T-helper 1 cell treated with Interleukin-12 subunit alpha and Interleukin-12 subunit beta and Interleukin-4 antibody, amounts not matched to agents 30 ng/mL and 1 ng/mL, for 36 hours (primary cell): ENCODE results near the gene TMEM255B. TPM values are rescaled to one million over a fixed set of nuclear protein-coding genes. Genes with fewer than 3 reads are reported as not detected.
"Not testable (repeated sequence)": the region's sequence is repeated elsewhere in the genome, so short reads cannot be mapped to it uniquely, and the experiment has no call there.

ENCODE experiments used
- intact Hi-C: fragments of 100-400 bp; cut with micrococcal nuclease; formaldehyde crosslinking; loops from one replicate; pipeline ENCODE4 v1.15.1; 2024
- total RNA-seq: library from RNA; stranded (reverse); gene quantifications from 2 replicates; pipeline ENCODE4 v1.2.3, GENCODE V29; 2022

Gene TMEM255B
- total RNA-seq, 1 donor from 2014 or later: 2.3 TPM

DNA sequence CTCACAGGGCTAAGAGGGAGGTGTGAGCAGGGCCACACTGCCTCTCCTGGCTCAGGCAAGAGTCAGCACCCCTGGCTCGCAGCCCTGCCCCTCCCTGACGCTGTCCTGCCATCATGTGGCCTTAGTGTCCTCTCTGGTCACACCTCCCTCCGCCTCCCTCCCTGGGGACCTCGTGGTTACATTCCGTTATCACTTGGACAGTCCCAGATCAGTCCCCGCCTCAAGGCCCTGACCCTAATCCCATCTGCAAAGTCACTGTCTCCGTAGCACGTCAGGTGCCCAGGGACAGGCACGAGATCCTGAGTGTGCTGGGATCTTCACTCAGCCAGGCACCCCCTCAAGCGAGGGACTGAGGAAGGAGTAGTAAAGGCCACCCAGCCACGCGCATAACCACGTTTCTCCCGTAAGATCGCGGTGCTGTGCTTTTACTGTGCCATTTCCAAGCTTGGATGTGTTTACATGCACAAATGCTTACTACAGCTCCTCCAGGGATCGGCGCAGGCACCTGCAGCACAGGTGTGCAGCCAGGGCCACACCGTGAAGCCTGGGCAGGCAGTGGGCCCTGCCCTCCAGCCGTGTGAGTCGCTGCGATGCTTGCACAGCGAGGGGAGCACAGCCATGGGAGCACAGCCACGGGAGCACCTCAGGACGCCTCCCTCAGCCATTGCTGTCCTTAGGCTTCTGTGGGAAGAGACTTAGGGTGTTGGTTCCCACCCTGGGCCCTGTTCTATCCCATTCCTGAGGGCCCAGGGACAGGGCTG lies 10.7 kb upstream of the TMEM255B start:
- intact Hi-C loops: no loop called here

DNA sequence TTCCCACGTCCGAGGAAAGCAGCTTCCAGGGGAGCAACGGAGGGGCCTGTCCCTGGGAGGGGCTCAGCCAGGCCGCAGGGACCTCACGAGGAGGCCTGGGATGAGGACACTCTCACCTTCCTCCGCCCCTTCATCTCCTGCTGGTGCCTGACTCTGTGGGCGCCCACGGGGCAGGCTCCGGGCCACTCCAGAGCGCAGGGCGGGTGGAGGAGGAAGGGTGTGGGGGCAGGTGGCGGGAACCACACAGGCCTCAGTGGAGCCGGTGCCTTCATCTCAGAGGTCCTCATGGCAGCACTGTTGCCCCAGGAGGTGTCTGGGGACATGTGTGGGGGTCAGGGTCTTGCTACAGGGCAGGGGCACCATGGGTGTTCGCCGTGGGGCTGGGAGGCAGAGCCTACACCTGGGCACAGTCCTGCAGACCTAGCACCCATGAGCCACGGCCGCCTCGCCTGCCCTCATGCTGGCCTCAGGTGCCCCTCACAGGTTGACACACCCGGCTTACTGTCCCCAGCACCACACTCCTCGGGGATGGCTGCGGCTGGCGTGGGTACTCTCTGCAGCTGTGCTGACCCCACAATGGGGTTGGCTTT lies 10.1 kb upstream of the TMEM255B start:
- intact Hi-C loops: no loop called here

DNA sequence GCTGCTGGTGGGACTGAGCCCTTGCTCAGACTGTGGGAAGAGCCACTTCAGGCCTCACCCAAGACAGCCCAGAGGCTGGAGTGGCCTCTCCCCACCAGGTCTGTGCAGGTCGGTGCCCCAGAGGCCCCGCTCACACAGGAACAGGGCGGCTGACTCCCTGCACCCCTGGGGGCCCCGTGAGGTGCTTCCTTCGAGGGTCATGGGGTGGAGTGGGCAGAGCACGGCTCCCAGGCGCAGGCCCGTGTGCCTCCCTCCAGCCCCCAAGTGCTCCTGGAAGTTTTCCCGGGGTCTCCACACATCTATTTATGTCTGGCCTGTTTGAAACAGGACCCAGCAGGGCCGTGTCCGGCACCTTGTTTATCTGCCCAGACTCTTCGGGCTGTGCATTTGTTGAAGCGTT lies 9.5 kb upstream of the TMEM255B start:
- intact Hi-C loops: no loop called here

DNA sequence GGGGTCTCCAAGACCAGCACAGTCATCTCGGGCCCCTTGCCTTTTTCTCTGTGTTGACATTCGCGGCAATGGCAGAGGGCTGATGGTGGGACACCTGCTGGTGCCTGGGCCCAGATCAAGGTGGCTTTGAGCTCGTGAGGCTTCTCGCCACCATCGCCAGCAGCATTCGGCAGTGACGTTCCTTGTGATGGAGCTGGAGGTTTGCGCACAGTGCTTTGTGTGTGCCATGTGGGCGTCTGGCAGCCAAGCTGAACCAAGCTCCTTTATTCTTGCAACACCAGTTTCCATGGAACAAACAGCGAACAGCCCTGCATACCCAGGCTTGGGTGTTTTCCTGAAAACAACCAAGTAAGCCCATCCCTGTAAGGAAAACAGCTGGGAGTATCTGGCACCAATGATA lies 9.1 kb upstream of the TMEM255B start:
- intact Hi-C loops: no loop called here

DNA sequence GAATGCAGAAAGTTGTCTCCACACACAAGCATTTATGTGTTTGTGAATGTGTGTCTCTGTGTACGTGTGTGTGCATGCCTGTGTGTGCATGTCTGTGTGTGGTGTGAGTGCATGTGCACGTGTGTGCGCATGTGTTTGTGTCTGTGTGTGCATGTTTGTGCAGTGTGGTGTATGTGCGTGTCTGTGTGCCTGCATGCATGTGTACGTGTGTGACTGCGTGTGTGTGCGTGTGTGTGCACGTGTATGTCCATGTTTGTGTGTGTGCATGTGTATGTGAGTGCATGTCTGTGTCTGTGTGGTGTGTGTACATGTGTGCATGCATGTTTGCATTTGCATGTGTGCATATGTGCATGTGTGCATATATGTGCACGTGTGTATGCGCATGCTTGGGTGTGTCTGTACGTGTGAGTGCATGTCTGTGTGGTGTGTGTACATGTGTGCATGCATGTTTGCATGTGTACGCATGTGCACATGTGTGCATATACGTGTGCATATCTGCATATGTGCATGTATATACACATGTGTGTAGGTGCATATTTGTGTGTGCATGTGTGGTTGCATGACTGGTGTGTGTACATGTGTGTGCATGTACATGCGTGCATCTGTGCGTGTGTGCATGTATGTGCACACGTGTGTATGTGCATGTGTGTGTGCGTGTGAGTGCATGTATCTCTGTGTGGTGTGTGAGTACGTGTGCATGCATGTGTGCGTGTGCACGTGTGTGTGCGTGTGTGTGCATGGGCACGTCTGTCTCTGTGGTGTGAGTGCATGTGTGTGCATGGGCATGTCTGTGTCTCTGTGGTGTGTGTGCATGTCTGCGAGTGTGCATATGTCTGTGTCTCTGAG lies 8.2 kb upstream of the TMEM255B start:
- intact Hi-C loops: no loop called here

DNA sequence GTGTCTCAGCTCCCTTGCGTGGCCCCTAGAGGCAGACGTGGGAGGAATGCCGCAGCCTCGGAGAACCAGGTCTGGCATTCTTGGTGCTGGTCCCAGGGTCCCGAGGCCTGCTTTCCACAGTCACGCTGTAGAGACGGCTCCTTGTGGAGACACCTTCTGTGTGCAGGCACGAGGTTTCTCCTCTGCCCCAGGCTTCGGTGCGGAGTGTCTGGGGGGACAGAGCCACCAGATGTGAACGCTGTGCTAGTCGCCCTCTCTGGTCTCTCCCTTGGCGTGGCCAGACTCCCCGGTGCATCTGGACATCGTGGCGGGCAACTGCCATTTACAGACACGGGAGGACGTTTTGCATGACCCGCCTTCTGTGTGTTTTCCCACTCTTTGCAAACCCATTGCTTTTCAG lies 7.5 kb upstream of the TMEM255B start:
- intact Hi-C loops: no loop called here

DNA sequence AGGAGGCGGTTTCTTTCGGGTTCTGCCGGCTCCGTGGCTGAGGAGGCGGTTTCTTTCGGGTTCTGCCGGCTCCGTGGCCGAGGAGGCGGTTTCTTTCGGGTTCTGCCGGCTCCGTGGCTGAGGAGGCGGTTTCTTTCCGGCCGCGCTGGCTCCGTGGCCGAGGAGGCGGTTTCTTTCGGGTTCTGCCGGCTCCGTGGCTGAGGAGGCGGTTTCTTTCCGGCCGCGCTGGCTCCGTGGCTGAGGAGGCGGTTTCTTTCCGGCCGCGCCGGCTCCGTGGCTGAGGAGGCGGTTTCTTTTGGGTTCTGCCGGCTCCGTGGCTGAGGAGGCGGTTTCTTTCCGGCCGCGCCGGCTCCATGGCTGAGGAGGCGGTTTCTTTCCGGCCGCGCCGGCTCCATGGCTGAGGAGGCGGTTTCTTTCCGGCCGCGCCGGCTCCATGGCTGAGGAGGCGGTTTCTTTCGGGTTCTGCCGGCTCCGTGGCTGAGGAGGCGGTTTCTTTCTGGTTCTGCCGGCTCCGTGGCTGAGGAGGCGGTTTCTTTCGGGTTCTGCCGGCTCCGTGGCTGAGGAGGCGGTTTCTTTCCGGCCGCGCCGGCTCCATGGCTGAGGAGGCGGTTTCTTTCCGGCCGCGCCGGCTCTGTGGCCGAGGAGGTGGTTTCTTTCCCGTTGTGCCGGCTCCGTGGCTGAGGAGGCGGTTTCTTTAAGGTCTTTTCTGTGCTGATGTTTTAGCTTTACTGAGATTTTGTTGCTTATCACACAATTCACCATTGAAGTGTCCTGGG lies 6.6 kb upstream of the TMEM255B start:
- intact Hi-C loops: not testable (repeated sequence)

DNA sequence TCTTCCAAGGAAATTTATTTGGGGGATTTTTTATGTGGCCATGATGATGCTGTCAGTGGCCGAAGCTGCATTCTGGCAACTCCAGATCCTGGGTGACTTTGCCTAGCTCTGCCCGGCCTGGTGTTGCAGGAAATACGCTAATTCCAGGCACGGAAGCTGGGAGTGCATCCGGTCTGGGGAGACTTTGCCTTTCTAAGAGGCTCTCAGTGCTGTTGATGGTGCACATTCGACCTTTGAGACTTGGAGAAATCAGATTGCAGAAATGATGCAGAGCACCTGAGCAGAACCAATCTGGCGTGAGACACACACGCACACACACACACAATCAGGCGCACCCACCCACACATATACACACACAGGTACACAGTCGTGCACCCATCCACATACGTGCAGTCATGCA lies 5.9 kb upstream of the TMEM255B start:
- intact Hi-C loops: no loop called here

DNA sequence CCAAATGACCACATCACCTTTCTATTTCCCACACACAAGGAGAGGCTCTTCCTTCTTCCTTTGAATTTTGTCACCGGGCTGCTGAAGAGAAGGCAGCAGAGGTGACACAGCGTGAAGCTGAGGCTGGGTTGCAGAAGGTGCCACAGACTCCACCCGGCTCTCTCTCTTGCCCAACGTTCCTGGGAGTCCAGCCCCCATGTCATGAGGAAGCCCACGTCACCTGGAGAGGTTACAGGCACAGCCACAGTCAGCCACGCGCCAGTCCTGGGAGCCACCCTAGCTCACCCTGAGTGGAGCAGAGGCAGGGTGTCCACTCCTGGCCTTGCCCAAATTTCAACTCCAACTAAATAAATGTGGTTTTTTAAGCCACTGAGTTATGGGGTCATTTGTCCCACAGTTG lies 4.8 kb upstream of the TMEM255B start:
- intact Hi-C loops: no loop called here

DNA sequence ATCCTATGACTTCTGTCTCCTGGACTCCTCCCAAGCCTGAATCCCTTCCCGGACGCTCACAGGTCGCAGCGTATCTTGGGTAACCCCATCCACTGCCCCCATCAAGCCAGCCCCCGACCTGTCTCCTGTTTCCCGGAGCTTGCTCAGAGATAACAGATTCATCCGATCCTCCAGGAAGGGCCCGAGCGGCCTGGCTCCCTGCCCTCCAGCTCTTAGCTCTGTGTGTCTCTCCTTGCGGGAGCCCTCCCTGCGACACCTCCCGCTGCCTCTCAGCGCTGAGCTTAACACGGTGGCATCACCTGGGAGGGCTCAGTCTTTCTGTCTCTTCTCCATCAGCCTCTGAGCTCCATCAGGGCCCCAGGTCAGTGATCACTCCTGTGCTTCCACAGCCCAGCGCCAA lies 4.3 kb upstream of the TMEM255B start:
- intact Hi-C loops: no loop called here

DNA sequence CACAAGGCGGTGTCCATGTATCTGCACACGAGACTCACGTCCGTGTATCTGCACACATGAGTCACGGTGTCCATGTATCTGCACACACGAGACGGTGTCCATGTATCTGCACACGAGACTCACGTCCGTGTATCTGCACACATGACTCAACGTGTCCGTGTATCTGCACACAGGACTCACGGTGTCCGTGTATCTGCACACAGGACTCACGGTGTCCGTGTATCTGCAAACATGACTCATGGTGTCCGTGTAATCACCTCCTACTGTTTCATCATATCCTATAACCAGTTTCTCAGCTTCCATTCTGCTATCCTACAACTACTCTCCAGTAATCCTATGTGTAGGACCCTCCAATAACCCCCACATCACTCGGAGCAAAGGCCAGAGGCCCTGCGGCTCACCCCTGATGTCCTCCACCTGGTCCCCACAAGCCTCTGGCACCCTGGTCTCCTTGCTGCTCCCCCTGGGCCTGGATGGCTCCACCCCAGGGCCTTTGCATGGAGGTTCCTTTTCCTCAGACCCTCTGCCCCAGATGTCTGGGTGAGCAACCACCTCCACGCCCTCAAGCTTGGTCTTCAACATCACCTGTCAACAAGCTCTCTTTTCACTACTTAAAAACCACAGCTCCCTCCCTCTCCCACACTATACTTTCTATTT lies 2.5 kb upstream of the TMEM255B start:
- intact Hi-C loops: no loop called here

DNA sequence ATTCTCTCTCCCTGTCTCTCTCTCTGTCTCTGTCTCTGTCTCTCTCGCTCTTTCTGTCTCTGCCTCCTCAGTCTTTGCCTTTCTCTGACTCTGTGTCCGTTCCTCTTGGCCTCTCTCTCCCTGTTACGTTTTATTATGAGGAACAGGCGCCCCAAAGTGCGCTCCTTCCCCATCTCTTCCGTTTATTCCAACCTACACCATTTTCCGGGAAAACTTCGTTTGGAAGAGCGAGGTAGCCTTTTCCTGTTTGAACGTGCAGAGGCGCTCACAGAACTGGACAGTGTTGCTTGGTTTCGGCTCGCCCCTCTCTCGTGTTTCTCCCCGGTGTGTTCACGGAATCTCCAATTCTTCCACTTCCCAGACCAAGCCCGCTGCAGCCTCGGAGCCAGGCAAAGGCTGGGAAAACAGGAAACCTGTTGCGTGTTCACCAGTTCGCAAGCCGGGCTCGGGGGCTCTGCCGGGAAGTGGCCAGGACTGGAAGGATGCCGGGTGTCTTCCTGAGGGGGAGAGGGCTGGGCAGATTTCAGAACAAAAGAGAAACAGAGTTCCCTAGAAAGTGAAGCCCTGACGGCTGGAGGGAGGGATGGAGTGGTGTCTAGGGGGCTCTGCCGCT lies 605 bp downstream of the TMEM255B start:
- intact Hi-C loops: loop anchor here (2.0 kb wide), 2 partner anchors 57 to 267 kb away; no protein-coding TSS in a partner anchor

DNA sequence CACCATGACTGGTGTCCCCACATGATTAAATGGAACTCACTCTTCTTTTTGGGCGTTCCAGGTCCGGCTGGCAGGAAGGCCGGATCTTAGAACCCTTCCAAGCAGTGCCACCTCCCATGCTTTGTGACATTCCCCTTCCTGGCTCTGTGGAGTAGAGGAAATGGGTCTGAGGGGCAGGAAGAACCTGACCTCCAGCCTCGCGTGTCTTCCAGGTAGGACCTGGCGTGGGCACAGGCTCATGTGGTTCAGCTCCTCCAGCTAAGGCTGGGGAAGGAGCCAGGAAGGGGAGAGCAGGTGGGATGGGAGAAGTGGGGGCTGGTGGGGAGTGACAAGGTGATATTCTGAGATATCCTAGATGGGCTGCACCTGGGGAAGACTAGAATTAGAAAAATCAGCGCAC lies 2.1 kb downstream of the TMEM255B start:
- intact Hi-C loops: no loop called here

DNA sequence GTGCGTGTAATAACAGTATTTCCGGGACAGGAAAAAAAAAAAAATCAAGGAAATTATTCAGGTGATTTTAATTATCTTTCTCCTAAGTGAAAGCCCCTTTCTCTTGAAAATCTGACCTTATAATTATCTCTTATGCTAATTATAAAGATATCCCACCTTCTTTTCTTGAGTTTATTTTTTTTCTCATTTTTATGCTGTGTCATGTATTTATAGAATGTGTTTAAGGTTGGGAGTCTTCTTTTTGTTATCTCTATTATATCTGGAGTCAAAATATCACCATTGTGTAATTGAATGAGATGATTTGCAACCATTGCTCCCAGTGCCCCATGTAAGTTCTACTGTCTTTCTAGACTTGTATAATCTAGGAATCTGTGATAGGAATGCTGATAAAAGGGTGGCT lies 3.0 kb downstream of the TMEM255B start:
- intact Hi-C loops: no loop called here

DNA sequence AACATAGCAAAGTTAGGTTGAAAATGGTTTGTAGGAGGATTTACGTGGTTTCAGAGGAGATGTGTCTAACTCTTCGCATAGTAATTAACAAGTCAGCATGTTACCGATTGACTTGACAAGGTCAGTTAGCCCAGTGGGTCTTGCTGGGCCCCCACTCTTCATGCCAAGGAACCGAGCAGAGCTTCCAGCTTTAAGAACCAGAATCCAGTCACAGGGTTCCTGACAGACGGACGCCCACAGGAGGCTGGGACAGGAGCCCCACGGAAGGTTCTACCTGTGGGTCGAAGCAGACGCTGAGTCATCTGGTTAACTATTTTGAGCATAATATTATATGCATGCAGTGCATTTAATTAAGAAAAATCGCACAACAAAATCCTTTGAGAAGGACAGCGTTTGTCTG lies 3.5 kb downstream of the TMEM255B start:
- intact Hi-C loops: no loop called here

DNA sequence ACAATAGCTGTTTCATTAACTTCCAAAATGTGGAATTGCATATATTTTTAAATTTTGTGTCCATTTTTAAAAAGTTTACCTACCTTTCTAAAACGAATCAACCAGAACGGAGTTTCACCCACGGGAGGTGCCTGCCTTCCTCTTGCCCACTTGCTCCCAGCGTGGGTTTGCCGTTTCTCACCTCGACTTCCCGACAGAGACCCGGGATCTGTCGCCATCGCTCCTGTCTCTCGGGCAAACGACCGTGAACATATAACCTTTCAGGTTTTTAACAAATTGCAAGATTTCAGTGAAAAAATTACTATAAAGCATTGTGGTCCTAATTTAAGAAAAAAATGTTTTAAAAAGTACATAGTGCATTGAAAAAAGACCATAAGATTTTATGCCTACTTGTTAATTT lies 4.2 kb downstream of the TMEM255B start:
- intact Hi-C loops: no loop called here

DNA sequence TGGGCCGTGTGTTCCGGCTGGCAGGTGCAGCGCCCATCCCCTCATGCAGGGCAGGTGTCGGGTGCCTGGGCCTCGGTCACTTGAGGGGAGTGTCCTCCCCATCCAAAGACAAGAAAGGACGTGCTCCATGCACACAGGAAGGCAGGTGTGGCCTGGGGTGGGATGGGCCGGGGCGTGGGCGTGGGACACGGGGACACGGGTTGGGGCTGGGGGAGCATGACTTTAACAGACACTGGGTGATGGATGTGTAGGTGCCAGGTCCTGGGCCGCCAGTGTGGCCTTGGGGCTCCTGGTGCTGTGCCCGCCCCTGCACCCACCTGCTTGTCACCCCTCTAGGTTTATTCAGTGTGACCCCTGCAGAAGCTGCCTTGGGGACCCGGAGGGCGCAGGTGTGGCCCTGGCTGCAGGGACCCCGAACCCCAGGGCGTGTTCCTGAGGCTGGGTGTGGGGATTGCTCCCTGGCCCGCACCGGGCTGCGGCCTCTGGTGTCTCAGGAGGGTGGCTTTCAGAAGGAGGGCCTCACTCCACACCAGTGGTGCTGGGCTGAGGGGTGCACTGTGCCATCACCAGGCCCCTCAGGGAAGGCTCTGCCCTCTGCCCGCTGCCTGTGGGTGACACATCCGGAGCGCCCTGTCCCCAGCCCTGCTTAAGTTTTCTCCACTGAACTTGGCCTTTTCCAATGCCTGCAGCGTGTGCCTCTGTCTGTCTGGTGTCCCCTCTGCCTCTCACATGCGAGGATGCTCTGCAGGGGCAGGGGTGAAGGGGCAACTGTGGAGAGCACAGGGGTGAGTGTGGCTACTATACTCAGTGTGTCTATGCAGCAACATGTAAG lies 5.2 kb downstream of the TMEM255B start:
- intact Hi-C loops: no loop called here

DNA sequence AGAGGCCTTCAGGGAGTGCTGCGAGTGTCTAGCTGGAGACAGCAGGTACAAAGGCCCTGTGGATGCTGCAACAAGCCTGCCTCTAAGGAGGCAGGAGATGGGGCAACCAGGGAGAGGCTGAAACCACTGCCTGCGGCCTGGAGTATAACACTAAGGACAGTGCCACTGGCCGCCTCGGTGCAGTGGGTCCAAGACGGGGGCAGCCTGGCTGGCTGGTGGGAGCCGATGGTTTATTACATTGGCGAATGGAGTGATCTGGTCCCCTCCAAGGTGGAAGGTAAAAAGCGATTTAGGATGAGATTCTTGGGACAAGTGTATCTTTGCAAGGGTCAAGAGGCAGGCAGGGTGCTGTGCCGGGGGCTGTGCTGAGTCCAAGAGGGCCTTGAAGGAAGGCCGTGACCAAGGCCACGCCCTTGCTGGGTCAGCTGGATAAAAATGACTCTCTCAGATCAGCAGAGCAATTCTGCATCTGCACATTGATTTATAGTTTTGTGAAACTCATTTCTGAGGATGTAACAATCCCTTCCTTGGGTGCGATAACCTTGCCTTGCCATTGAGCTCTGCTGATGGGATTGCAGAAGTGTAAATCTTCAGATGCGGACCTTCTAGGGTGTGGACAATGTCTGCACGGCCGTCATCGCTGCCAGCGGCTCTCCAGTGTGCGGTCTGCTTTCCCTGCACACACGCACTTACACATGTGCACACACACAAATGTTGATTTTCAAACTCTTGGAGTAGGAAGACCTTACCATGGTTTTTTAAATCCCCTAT lies 6.0 kb downstream of the TMEM255B start:
- intact Hi-C loops: no loop called here

DNA sequence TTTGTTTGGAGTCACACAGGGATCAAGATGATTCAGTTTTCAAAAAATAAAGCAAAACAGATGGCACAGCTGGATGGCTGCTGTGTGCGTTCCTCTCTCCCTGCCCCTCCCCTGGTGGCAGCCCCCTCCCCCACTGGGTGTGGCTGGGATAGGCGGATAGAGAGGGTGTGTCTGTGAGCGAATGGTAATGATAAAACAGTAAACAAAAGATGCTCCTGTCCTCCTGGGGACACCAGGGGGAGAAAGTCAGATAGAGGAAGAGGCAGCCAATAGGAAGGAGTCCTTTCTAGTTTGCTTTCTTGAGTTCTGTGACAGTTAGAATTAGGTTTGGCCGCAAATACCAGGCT lies 6.5 kb downstream of the TMEM255B start:
- intact Hi-C loops: no loop called here
